ENCODE data around the gene IL18R1. TPM values are rescaled to one million over a fixed set of nuclear protein-coding genes. Genes with fewer than 3 reads are reported as not detected.
"Not testable (repeated sequence)": the region's sequence is repeated elsewhere in the genome, so short reads cannot be mapped to it uniquely, and the experiment has no call there.

The IL18R1 gene, protein sequence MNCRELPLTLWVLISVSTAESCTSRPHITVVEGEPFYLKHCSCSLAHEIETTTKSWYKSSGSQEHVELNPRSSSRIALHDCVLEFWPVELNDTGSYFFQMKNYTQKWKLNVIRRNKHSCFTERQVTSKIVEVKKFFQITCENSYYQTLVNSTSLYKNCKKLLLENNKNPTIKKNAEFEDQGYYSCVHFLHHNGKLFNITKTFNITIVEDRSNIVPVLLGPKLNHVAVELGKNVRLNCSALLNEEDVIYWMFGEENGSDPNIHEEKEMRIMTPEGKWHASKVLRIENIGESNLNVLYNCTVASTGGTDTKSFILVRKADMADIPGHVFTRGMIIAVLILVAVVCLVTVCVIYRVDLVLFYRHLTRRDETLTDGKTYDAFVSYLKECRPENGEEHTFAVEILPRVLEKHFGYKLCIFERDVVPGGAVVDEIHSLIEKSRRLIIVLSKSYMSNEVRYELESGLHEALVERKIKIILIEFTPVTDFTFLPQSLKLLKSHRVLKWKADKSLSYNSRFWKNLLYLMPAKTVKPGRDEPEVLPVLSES
- total RNA-seq, result 3.7 and 8.3 TPM in 2 replicates

DNA sequence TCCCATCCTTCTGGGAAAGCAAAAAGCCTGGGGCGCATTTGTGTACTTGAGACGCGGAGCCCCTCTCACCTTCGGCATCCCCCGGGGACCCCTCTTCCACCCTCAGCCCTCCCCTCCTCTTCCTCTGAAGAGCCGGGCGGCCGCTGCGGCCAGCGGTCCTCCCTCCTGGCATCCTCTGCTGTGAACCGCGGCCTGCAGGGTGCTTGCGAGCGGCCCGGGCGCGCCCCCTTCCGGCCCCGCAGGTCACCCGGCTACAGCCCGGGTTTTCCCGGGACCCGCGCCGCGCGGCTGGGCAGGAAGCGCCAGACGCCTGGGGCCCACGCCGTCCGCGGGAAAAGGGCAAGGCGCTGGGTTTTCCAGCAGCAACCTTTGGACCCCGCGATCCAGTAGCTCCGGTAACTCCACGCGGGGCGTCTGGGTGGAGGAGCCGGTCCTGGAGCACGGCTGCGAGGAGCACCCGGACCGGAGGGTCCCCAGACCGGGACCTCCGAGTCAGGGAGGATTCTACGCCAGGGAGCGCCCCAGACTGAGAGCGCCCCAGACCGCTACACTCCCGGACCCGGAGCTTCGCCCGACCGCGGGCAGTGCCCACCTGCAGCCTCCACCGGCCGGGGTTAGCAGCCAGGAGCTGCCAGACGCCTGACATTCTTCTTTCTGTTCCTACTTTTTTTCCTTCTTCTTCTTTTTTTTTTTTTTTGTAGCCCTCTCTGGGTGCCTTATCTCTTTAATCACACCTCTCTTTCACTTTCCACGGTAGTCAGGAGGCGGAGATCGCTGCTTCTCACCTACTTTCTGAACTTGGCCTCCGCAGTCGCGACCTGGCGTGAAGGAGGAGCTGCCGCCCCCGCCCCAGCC lies at the start of gene IL18R1:
TSS of gene IL18R1 (plus strand) at position 271 of the 855 bp plus-strand sequence. CDS start 6,865 bp downstream, outside the sequence.
- DNase-seq (ENCODE audit: low read depth, low spot score), result no peak

DNA sequence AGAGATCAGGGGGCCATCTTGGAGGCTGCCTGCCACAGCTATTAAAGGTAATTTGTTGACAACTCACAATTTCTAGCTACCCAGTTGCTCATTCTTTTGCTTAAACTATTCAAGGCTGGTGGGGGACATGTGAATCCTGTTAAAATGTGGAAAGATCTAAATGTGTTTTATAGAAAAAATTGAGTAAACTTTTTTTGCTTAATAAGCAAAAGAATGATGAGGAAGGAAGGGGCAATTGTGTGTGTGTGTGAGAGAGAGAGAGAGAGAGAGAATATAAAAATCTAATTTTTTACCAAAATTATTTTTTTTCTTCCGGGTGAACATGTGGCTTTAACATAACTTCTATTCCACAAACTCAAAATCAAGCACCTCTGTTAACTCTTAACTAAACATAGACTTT lies 49.5 kb upstream of the IL18R1 start:
- DNase-seq (ENCODE audit: low read depth, low spot score), result no peak

DNA sequence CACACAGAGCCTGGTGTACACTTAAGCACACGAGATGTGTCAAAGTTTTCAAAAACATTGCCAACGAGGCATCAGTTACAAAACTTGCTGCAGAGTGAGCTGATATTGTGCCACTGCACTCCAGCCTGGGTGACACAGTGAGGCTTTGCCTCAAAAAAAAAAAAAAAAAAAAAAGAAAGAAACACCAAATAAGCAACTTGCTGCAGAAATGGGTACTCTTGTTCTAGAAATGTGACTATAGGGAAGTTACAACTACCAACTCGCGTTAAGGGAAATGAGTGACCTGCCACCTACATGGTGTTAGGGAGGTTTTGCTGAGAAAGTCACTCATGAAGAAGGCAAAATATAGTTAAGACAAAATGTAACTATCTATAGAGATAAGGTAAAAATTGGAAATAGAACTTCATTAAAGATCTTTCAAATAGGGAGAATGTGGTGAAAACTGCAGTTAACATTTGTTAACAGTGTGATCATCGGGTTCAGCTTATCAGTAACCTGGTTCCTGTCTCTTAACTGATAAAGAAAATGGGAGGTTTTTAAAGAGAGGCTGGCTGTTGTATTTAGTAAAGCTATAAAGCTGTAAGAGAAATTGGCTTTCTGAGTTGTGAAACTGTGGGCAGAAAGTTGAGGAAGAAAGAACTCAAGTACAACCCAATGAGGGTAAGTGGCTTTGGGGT lies 44.5 kb upstream of the IL18R1 start, which contains the start of gene IL1RL1:
TSS of gene IL1RL1 (plus strand) at position 600 of the 677 bp plus-strand sequence. CDS start 26,702 bp downstream, outside the sequence.
- no peak for DNase-seq (ENCODE audit: low read depth, low spot score)

DNA sequence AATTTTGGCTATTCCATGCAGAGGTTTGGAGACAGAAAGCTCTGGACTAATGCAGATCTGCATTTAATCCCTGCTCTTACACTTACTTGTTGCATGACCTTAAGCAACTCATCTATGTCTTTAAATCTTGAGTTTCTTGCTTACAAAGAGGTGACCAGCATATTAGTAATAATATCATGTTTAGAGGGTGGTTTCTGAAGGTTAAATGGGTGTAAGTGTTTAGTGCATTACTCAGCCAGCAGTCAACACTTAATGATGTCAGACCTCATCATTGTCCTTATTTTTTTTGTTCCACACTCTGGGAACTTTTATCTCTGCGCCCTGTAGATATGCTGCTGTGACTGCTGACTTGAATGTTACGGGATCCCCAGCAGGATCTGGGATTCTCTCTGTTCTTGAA lies 42.6 kb upstream of the IL18R1 start:
- DNase-seq (ENCODE audit: low read depth, low spot score), result no peak

DNA sequence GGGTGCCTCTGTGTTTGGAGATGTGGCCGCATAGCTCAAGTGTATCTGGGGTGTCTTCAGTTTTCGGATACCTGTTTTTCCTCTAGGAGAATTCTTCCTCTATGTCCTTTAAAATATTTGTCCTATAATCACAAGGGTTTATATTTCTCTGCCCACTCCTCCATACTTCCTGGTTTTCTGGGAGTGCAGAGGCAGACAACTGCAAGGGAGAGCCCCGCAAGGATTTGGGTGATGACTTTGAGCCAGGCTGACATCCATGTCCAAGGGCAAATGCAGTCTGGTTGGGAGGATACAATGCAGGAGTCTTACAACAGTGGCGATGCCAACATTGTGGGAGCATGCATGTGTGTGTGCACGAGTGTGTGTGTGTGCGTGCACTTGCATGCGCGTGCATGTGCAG lies 42.1 kb upstream of the IL18R1 start:
- no peak for DNase-seq (ENCODE audit: low read depth, low spot score)

DNA sequence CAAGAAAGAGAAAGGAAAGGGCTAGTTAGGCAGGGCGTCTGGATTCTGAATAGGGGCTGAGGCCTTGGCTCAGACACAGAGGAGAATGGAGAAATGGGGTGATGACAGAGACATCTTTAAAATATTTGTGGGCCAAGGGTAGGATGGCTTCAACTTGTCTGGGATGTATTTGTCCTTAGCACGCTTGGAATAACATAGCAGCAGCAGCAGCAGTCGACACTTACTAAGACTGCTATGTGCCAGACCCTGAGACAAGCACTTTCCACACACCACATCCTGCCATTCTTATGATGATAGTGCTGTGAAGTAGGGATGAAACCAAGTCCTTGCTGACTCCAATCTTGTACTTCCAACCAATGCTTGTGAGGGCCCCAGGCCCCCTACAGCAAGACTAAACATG lies 41.6 kb upstream of the IL18R1 start:
- no peak for DNase-seq (ENCODE audit: low read depth, low spot score)

DNA sequence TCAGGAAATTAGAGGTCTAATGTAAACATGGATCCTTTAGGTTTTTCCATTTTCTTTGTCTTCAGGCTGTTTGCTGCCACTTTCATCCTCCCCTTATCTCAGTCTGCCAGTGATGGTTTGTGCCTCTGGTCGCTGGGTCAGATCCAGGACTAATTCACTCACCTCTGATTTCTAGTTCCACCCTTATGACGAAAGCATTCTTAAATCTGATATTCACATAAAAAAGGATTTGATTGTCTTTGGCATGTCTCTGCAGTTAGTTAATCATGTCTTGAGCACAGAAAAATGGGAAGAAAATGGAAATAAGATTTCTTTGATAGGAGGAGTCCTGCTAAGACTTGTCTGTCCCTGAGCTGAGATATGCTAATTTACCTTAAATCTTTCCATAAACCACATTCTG lies 39.7 kb upstream of the IL18R1 start:
- DNase-seq (ENCODE audit: low read depth, low spot score), result no peak

DNA sequence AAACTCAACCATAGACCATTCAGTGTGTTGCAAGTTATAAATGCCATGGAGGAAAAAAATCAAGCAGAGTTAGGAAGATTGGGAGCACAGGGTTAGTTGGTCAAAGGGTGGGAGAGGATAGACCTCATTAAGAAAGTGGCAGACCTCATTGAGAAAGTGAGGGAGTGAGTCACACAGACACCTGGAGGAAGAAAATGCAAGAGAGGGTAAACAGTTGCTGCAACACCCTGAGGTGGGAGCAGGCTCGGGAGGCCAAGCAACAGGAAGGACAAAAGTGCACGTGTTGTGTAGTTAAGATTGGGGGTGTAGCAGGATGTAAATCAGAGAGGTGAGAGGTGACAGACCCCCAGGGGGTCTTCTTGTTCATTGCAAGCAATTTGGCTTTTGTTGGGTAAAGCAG lies 37.9 kb upstream of the IL18R1 start:
- no peak for DNase-seq (ENCODE audit: low read depth, low spot score)

DNA sequence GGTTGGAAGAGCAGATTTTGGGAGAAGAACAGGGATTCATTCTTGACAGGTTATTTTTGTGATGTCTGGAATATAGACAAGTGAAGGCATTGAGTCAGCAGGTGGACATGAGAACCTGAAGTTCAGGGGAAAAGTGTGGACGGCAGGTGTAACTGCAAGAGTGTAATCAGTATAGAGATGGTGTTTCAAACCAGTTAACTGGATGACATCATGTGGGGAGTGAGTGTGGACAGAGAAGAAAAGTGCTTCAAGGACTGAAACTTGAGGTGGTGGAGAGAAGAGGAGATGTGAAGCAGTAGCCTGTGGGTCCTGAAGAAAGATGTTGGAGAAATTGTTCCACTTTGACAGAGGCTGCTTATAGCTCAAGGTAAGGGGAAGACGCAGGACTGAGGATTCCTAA lies 37.2 kb upstream of the IL18R1 start:
- DNase-seq (ENCODE audit: low read depth, low spot score), result no peak

DNA sequence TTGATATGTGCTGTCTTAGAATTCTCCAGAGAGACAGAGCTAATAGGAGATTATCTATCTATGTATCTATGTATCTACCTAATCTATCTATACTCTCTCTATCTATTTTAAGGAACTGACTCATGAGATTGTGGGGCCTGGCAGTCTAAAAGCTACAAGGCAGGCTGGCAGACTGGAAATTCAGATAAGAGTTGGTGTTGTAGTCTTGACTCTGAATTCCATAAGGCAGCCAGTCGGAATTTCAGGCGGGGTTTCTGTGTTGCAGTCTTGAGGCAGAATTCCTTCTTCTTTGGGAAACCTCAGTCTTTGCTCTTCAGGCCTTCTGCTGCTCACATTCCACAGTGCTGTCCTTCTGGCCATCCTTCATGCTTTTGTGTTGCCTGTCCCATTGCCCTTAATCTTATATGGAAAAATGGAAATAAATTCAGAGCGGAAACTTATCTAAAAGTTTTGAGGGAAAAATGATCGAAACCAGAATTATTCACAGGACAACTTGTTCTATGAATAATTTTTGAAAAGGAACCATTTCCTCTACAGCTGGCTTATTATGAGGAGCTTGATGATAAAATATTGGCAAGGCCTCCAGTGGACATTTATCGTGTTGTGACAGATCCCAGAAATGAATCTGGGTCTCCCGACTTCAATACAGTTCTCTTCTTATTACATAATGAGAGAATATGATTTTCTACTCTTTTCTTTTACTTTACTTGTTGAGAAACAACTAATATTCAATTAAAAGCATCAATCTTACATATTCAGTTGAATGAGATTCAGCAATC lies 33.5 kb upstream of the IL18R1 start:
- DNase-seq (ENCODE audit: low read depth, low spot score), result no peak

DNA sequence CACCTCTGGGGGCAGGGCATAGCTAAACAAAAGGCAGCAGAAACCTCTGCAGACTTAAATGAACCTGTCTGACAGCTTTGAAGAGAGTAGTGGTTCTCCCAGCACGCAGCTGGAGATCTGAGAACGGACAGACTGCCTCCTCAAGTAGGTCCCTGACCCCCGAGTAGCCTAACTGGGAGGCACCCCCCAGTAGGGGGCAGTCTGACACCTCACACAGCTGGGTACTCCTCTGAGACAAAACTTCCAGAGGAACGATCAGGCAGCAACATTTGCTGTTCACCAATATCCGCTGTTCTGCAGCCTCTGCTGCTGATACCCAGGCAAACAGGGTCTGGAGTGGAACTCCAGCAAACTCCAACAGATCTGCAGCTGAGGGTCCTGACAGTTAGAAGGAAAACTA lies 30.7 kb upstream of the IL18R1 start:
- not testable (repeated sequence) for DNase-seq (ENCODE audit: low read depth, low spot score)

DNA sequence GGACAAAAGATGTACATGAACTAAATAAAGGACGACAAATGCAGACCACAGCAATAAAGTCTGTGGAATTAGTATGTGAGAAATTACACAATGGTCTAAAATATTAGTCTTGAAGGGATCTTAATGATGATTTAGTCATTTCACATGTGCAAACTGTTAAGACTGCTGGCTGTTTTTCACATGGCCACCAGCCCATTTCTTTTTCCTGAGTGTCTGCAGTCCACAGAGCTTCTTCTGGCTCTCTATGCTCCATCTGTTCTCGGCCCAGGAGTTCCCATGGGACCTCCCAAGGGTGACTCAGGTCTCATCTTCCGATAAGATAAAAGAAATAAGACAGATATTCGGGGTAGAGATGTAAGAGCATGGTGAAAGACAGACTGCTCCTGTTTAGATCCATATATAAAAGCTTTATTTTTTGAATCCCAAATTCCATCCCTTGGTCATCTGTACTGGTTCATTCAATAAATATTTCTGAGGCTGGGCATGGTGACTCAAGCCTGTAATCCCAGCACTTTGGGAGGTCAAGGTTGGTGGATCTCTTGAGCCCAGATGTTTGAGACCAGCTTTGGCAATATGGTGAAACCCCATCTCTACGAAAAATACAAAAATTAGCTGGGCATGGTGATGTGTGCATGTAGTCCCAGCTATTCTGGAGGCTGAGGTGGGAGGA lies 24.1 kb upstream of the IL18R1 start:
- no peak for DNase-seq (ENCODE audit: low read depth, low spot score)

DNA sequence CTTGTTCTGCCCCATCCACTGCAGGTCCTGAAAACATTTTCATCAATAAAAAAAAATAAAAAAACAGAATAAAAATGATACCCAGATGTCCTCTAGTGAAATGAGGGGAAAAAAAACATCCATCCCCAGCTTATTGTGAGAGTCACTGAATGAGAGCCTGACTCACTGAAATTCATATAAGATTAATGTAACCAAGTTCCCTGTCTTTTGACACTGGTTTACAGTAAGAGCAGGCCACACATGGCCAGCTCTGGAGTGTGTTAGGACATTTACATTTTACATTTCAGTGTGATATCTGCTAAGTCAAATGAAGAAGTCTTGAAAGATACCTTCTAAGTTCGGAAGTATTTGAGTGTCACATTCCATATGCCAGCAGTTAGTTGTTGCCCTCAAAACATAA lies 21.1 kb upstream of the IL18R1 start:
- no peak for DNase-seq (ENCODE audit: low read depth, low spot score)

DNA sequence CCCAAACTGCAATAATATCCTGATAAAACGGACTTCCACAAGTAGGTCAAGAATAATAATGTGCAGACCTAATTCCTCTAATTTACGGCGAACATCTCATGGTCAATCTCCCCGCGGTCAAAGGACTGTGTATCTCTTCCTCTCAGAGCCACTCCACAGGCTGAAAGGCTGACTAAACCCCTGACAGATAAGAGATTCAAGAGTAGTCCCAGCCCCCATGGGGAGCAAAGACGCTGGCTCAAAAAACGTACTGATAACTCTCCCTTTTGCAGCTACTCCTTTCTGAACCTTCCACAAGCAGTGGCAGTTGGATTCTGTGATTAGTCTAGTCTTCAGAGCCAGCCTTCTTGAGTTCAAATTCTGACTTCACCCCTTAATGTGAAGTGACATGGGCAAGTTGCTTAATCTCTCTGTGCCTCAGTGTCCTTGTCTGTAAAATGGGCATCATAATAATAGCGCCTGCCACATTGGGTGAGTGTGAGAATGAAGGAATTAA lies 19.7 kb upstream of the IL18R1 start:
- DNase-seq (ENCODE audit: low read depth, low spot score), result no peak

DNA sequence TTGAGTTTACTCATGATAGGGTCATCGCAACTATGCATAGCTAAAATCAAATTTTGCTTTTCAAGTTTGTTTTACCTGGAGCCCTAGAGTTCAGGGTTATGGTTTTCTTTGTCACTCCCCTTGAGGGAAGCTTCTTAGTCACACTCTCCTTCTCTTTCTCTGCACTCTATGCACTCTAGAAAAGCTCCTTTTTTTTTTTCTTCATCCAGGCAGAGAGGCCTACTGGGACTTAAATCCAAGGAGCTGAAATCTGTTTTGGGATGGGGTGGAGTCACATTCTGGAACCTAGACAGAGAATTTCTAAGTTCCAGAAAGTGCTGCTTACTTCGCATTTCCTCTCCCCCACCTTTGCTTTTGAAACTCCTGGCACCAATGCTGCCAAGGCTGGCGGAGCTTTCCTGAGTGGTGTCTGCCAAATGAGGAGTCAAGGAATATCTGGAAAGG lies 19.1 kb upstream of the IL18R1 start:
- no peak for DNase-seq (ENCODE audit: low read depth, low spot score)

DNA sequence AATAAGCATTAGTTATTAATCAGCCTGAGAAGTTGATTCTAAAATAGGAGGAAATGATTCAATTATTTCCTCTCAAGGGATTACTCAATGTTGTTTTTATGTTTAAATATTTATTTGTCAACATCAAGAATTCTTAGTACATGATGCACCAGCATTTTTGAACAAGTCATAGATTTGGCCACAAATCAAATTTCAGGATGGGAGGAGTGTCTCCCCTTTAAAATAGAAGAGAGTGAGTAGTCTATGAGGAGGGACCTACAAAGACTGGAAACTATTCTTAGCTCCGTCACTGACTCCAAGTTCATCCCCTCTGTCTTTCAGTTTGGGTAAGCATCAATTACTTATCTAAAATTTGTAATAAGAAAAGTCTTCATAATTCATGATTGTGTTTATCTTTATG lies 18.6 kb upstream of the IL18R1 start:
- DNase-seq (ENCODE audit: low read depth, low spot score), result peak; percentile 65

DNA sequence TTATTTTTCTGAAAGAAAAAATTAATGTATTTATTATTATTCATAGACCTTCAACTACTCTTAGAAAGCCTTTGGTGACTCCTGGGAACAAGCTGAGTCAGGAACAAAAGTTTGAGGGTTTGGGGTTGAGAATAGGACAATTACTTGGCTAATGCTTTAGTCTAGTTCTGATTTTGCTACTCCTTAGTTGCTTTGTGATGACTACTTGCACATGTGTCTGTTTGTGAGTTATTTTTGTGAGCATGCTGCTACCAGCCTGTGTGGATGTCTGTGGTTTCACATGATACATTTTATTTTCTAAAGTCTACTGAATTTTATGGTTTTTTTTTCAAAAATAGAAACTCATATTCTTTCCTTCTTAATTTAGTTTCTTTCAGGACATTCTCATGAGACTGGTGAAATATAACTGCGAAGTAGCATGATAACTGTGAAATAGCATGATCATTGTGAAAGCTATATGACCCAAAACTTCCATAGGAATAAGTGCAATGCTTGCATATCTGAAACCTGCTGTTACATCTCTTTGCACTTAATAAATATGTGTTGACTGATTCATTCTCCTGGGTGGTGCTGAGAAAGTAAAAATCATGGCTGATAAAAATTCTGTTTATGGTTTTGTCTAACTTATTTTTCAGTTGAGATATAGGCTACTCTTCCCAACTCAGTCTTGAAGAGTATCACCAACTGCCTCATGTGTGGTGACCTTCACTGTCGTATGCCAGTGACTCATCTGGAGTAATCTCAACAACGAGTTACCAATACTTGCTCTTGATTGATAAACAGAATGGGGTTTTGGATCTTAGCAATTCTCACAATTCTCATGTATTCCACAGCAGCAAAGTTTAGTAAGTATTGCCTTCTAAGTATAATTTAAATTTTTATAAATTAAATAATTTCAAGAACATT lies 17.9 kb upstream of the IL18R1 start:
- DNase-seq (ENCODE audit: low read depth, low spot score), result no peak

DNA sequence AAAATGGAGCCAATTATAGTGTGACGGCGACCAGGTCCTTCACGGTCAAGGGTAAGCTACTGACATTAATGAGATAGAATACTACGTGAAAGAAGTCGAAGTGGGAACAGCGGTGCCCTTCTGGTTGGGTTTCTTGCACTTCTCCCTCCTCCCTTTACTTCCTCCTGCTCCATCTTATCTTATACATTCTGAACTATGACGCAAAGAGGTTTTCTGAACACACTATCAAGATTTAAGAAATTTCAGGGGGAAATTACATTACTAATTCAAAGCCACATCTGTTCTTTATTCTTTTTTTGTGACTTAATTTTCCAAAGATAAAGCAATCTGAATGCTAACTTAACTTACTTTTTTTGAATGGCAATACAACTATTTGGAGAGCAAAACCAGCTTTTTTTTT lies 14.8 kb upstream of the IL18R1 start:
- no peak for DNase-seq (ENCODE audit: low read depth, low spot score)

DNA sequence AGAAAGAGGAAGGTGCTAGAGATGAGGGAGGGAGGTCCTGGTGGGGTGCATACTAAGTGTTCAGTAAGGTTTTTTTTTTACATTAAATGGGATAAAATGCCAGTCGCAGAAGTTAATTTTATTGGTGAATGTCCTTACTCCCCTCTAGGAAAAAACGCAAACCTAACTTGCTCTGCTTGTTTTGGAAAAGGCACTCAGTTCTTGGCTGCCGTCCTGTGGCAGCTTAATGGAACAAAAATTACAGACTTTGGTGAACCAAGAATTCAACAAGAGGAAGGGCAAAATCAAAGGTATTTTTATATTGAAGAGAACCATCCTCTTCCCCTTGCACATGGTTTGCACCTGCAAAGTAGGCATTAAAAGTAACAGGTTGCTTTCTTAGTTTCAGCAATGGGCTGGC lies 12.7 kb upstream of the IL18R1 start:
- no peak for DNase-seq (ENCODE audit: low read depth, low spot score)
